Endothelial cell of umbilical vein (primary cell): ENCODE measurements around the gene TMCO1. TPM values are rescaled to one million over a fixed set of nuclear protein-coding genes. Genes with fewer than 3 reads are reported as not detected.

Source experiments
- BruUV-seq: library from RNA; stranded (reverse); fragments of 400-500 nt; replicated peaks from 2 replicates; lab custom pipeline; 2021; lab: Mats Ljungman, UMichigan
- CTCF ChIA-PET: fragments of 300-600, 350-600 bp; sonication (Branson Sonifier 250); formaldehyde crosslinking; loops from one replicate; lab custom pipeline; 2021; ENCODE audit warnings: antibody characterized with exemption, inconsistent platforms; lab: Charles Lee
- POLR2A ChIA-PET: fragments of 300-600, 350-600 bp; sonication (Branson Sonifier 250); formaldehyde crosslinking; loops from one replicate; lab custom pipeline; 2021; ENCODE audit warnings: antibody characterized with exemption, inconsistent platforms; lab: Charles Lee
- DNase-seq: peaks from one replicate; pipeline ENCODE4 v3.0.0-alpha.2; 2011; ENCODE audit warnings: low read depth, low spot score
- FAIRE-seq: peaks from 2 replicates; lab custom pipeline; 2011; peaks lifted over from hg19 to GRCh38; lab: Jason Lieb, UNC
- H2AFZ ChIP-seq: 2 replicates; pipeline ENCODE4 v1.6.0; 2012; ENCODE audit warnings: low read depth, low read length, control low read depth, inconsistent platforms
- H3K27ac ChIP-seq: 2 replicates; pipeline ENCODE4 v1.5.1; 2011; ENCODE audit warnings: low read depth, mild to moderate bottlenecking, control low read depth, low read length, moderate library complexity; ENCODE audit not compliant: insufficient read depth
- H3K27me3 ChIP-seq, 2 experiments: 2 replicates each; pipeline versions ENCODE4 v1.6.0 to v1.6.1; 2011; ENCODE audit warnings: low read length in 2 of 2, mixed read lengths in 1 of 2; ENCODE audit not compliant: control insufficient read depth in 2 of 2, insufficient read depth in 2 of 2
- H3K36me3 ChIP-seq, 2 experiments: 2 replicates in 1 of 2; 3 replicates in 1 of 2; pipeline ENCODE4 v1.5.1; 2011; ENCODE audit warnings: low read length in 2 of 2, mild to moderate bottlenecking in 1 of 2, moderate library complexity in 1 of 2; ENCODE audit not compliant: control insufficient read depth in 2 of 2, insufficient read depth in 2 of 2; ENCODE audit errors: extremely low read depth in 1 of 2
- H3K4me1 ChIP-seq: 3 replicates; pipeline ENCODE4 v1.5.1; 2011; ENCODE audit warnings: mild to moderate bottlenecking, low read length; ENCODE audit not compliant: control insufficient read depth, insufficient read depth; ENCODE audit errors: extremely low read depth
- H3K4me2 ChIP-seq: 2 replicates; pipeline ENCODE4 v1.6.1; 2011; ENCODE audit warnings: low read length, control low read depth, mixed read lengths; ENCODE audit not compliant: insufficient read depth
- H3K4me3 ChIP-seq, 3 experiments: fragments of 200-600 bp in 1 of 3; sonication (generic), shearing (Covaris generic) in 1 of 3; replicated peaks in 1 of 3; 2 replicates each; pipeline ENCODE4 v1.5.1; 2011 to 2016; ENCODE audit warnings: control low read depth in 3 of 3, low read length in 3 of 3, mild to moderate bottlenecking in 2 of 3, inconsistent platforms in 1 of 3, low read depth in 1 of 3, moderate library complexity in 1 of 3; ENCODE audit not compliant: insufficient read depth in 1 of 3
- H3K79me2 ChIP-seq: 2 replicates; pipeline ENCODE4 v1.6.0; 2012; ENCODE audit warnings: low read length, inconsistent platforms; ENCODE audit not compliant: control insufficient read depth, insufficient read depth
- H3K9ac ChIP-seq: replicated peaks from 2 replicates; pipeline ENCODE3; 2011; ENCODE audit warnings: low read length, control low read depth; ENCODE audit not compliant: insufficient read depth; ENCODE audit errors: extremely low read depth
- H3K9me1 ChIP-seq: replicated peaks from 3 replicates; pipeline ENCODE4 v1.6.0; 2011; ENCODE audit warnings: mild to moderate bottlenecking, low read length; ENCODE audit not compliant: control insufficient read depth, insufficient read depth; ENCODE audit errors: extremely low read depth
- H3K9me3 ChIP-seq: replicated peaks from 2 replicates; pipeline ENCODE4 v1.5.1; 2012; ENCODE audit warnings: low read length, inconsistent platforms; ENCODE audit not compliant: control insufficient read depth, insufficient read depth
- H4K20me1 ChIP-seq: replicated peaks from 2 replicates; pipeline ENCODE3; 2011; ENCODE audit warnings: mild to moderate bottlenecking, low read length; ENCODE audit not compliant: control insufficient read depth, insufficient read depth; ENCODE audit errors: extremely low read depth
- CTCF ChIP-seq, 2 donors: IDR thresholded peaks; 1 replicate in 1 of 2; 2 replicates in 1 of 2; pipeline ENCODE4 v1.5.1; 2011; ENCODE audit warnings: low read length in 2 of 2, mild to moderate bottlenecking in 2 of 2, moderate library complexity in 2 of 2, control low read depth in 1 of 2, inconsistent platforms in 1 of 2, low read depth in 1 of 2; ENCODE audit not compliant: insufficient read depth in 1 of 2; ENCODE audit errors: extremely low read depth in 1 of 2
- EZH2 ChIP-seq: IDR thresholded peaks from 2 replicates; pipeline ENCODE4 v1.6.1; 2012; ENCODE audit warnings: borderline replicate concordance, low read depth, mild to moderate bottlenecking, moderate library complexity, low read length, inconsistent platforms; ENCODE audit not compliant: severe bottlenecking
- FOS ChIP-seq: IDR thresholded peaks from 2 replicates; pipeline ENCODE4 v1.6.1; 2011; ENCODE audit warnings: mild to moderate bottlenecking, low read length, moderate library complexity, borderline replicate concordance; ENCODE audit not compliant: insufficient read depth
- GATA2 ChIP-seq: IDR thresholded peaks from 2 replicates; pipeline ENCODE4 v1.7.0; 2011; ENCODE audit warnings: low read depth, mild to moderate bottlenecking, moderate library complexity, mixed read lengths, low read length; ENCODE audit not compliant: insufficient read length, insufficient read depth
- JUN ChIP-seq: IDR thresholded peaks from 2 replicates; pipeline ENCODE4 v1.6.1; 2011; ENCODE audit warnings: borderline replicate concordance, low read depth; ENCODE audit not compliant: insufficient read length, insufficient read depth
- MYC ChIP-seq: IDR thresholded peaks from one replicate; pipeline ENCODE4 v1.6.1; 2011; ENCODE audit warnings: mild to moderate bottlenecking, low read depth, low read length
- POLR2A ChIP-seq: IDR thresholded peaks from 2 replicates; pipeline ENCODE4 v1.6.1; 2012; ENCODE audit warnings: low read depth, mild to moderate bottlenecking, control low read depth, low read length
- POLR2AphosphoS5 ChIP-seq: IDR thresholded peaks from 2 replicates; pipeline ENCODE4 v1.6.1; 2012; ENCODE audit warnings: low read depth, mild to moderate bottlenecking, control low read depth, low read length, moderate library complexity; ENCODE audit not compliant: insufficient read depth
- dilution Hi-C: fragments of 300-500 bp; cut with MboI; formaldehyde crosslinking; loops from one replicate; pipeline ENCODE4 v1.15.0; 2019; ENCODE audit warnings: low sequenced_read_pairs; ENCODE audit not compliant: extremely low pct_ligation_motif_present
- intact Hi-C: fragments of 100-400 bp; cut with micrococcal nuclease; formaldehyde crosslinking; loops from one replicate; pipeline ENCODE4 v1.10.0; 2022
- polyA plus RNA-seq, 4 experiments: library from polyadenylated mRNA; depleted of rRNA in 3 of 4; stranded (reverse) in 3 of 4; unstranded in 1 of 4; fragments of >200 nt; gene quantifications; 2 replicates each; pipeline versions ENCODE4 v1.2.1 to v1.2.3, GENCODE V29; 2011 to 2012; ENCODE audit warnings: missing spikeins in 1 of 4
- total RNA-seq: library from RNA; stranded (reverse); gene quantifications from 2 replicates; pipeline ENCODE4 v1.2.3, GENCODE V29; 2021
- TF ChIP-seq, protein P1 (sequence below): IDR thresholded peaks from 2 replicates; pipeline ENCODE4 v1.6.1; 2011; ENCODE audit not compliant: insufficient read depth, insufficient read length

The TMCO1 gene
- total and polyA plus RNA-seq, 2 donors (not counting 3 experiments of a cell fraction or from before 2014, with no cell fraction given): 86.0 to 93.4 TPM

GRCh38 chr1:165753934-165754333 lies 14.7 kb downstream of the TMCO1 start:
- DNase-seq: no peak
- no peak for TF ChIP-seq POLR2AphosphoS5
- TF ChIP-seq GATA2: no peak
- no peak for TF ChIP-seq EZH2
- TF ChIP-seq, protein P1, sequence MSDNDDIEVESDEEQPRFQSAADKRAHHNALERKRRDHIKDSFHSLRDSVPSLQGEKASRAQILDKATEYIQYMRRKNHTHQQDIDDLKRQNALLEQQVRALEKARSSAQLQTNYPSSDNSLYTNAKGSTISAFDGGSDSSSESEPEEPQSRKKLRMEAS: no peak
- no peak for TF ChIP-seq POLR2A
- TF ChIP-seq CTCF (IDR thresholded peaks at IDR 0.05; ENCODE audit: extremely low read depth in 1 of 2, insufficient read depth in 1 of 2, low read depth in 1 of 2, low read length in 2 of 2): no peak
- TF ChIP-seq FOS: no peak
- TF ChIP-seq JUN: no peak
- no peak for TF ChIP-seq MYC
- Histone ChIP-seq H3K36me3 (peaks cover 2% of the 10 kb centered on the region in 2 experiments), H3K9me1 (no peaks in the 10 kb centered on the region), H3K9ac (no peak overlapping the region), H2AFZ (no peak overlapping the region), H3K4me3 (no peak overlapping the region), H3K79me2 (peaks cover 13% of the 10 kb centered on the region), H3K27me3 (no peaks in the 10 kb centered on the region), H3K27ac (no peak overlapping the region), H4K20me1 (no peaks in the 10 kb centered on the region), H3K4me2 (no peak overlapping the region), H3K9me3 (no peaks in the 10 kb centered on the region), H3K4me1 (no peaks in the 10 kb centered on the region)
- POLR2A ChIA-PET: no interaction called here
- no TSS peak for BruUV-seq
- intact Hi-C loops: no loop called here
- no peak for FAIRE-seq
- dilution Hi-C loops: no loop called here
- CTCF ChIA-PET: no interaction called here
